D721Med (cell line): Measurements from ENCODE around the gene FOSL2.
A peak's percentile ranks its signal among the peaks of the same experiment; 100 is the strongest.

Source experiments
- DNase-seq: peaks from one replicate; pipeline ENCODE4 v3.0.0; 2011; ENCODE audit warnings: low spot score; ENCODE audit not compliant: insufficient read length
- FAIRE-seq: peaks from 2 replicates; lab custom pipeline; 2011; peaks lifted over from hg19 to GRCh38; lab: Jason Lieb, UNC
- TF ChIP-seq, protein P1 (sequence below): IDR thresholded peaks from 2 replicates; pipeline ENCODE4 v1.5.1; 2012; ENCODE audit warnings: mild to moderate bottlenecking, control low read depth; ENCODE audit not compliant: insufficient read depth; ENCODE audit errors: missing control alignments

Gene FOSL2

DNA sequence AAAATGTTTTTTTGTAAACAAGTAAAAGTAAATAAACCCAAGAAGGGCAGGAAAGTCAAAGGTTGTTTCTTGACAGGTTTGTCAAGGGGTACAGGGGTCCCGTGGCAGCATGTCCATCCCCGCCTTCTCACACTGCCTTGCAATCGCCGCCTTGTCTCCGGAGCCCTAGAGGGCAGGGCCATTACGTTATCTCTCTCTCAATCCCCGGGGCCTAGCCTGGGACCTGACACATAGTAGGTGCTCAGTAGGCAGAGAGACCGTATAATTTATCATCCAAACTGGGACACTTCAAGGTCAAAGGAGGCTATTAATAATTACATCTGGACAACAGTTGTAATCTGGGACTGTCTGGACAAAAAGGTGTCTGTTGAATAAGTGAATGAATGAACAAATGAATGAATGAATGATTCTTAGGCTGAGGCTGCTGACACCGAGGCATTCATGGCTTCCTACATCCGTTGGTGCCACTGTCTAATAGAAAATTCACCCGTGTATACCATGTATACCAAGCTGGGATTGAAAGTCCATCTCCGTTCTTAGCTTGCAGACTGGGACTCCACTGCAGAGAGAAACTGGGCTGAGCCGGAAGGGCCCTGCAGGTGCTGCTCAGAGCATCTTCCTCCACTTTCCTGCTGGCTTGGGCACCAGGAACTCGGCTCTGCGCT lies 58.4 kb downstream of the FOSL2 start:
- FAIRE-seq = no peak

DNA sequence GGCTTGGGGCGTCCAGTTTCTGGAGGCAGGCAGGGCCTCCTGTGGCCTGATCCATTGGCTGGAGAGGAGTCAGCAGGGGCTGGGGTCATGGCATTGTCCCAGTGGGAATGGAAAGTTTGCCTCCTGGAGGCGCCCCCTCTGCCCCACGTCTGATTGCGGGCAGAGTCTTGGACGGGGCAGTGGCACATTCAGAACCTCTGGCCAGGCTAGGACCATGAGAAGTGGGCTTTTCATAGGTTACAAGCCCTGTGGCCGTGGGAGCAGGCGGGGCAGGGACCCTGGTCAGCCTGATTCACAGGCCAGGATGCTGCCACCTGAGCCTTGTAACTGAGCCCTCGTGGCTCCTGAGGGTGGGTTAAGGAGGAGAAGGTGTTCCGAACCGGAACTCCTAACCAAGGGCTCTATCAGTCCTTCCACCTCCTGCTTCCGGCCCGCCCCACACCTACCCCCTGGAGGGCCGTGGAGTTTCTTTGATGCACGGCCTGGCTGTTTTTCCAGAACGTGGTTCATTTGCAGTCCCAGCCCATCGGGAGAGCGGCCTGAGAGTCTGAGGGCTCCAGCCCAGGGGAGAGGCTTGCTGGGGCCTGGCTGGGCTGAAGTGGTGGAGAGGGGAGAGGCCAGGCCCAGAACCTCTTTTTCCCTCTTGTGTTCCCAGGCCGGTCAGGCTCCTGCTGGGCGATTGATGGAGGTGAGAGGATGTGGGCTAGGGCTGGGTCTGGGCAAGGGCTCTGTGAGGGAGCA lies 59.3 kb downstream of the FOSL2 start:
- TF ChIP-seq, protein P1, sequence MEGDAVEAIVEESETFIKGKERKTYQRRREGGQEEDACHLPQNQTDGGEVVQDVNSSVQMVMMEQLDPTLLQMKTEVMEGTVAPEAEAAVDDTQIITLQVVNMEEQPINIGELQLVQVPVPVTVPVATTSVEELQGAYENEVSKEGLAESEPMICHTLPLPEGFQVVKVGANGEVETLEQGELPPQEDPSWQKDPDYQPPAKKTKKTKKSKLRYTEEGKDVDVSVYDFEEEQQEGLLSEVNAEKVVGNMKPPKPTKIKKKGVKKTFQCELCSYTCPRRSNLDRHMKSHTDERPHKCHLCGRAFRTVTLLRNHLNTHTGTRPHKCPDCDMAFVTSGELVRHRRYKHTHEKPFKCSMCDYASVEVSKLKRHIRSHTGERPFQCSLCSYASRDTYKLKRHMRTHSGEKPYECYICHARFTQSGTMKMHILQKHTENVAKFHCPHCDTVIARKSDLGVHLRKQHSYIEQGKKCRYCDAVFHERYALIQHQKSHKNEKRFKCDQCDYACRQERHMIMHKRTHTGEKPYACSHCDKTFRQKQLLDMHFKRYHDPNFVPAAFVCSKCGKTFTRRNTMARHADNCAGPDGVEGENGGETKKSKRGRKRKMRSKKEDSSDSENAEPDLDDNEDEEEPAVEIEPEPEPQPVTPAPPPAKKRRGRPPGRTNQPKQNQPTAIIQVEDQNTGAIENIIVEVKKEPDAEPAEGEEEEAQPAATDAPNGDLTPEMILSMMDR = no peak
- FAIRE-seq = no peak

More for the DNA sequence above, 58.4 kb downstream of the FOSL2 start:
- TF ChIP-seq, protein P1 = no peak
- no peak for DNase-seq

DNA sequence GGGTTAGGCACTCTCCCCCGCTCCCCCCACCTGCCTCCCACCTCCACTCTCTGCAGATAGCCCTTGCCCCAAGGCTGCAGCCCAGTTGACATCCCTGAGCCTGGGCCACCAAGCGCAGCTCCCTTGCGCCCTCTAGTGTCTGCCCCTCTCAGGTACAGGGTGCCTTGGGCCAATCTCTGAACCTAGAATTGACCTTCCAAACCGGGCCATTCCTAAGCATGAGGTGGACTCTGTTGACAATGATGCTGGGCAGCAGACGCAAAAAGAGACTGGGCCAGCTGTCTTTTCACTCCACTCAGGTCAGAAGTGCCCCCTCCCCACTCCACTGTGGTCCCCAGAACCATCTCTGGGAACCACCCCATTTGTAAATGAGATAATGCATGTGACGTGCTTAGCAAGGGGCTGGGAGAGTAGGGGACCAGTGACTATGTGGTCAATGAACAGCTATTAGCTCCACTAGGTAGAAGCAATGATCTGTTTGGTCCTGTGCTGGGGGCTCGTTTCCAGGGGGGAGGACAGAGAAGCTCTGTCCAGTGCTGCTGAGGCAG lies 60.0 kb downstream of the FOSL2 start:
- TF ChIP-seq, protein P1 = peak; percentile 78
- no peak for FAIRE-seq
- DNase-seq = peak; percentile 49

More for the DNA sequence above, 59.3 kb downstream of the FOSL2 start:
- no peak for DNase-seq

DNA sequence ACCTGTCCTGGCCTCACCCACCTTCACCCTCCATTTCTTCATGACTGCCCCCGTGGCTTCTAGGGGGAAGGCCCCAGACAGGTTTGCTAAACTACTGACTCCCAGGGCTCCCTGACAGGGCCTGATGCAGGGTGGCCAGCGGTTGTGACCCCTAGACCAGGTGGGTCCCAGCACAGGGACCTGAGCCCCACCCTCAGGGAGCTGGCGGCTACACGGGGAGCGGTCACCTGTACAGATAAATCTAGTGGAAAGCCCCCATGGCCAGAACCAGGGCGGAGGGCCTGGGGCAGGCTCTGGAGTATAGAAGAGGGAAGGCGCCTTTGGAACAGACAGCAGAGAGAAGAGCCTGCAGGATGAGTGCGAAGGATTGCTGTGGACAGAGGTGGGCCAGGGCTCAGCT lies 60.7 kb downstream of the FOSL2 start:
- no peak for FAIRE-seq

DNA sequence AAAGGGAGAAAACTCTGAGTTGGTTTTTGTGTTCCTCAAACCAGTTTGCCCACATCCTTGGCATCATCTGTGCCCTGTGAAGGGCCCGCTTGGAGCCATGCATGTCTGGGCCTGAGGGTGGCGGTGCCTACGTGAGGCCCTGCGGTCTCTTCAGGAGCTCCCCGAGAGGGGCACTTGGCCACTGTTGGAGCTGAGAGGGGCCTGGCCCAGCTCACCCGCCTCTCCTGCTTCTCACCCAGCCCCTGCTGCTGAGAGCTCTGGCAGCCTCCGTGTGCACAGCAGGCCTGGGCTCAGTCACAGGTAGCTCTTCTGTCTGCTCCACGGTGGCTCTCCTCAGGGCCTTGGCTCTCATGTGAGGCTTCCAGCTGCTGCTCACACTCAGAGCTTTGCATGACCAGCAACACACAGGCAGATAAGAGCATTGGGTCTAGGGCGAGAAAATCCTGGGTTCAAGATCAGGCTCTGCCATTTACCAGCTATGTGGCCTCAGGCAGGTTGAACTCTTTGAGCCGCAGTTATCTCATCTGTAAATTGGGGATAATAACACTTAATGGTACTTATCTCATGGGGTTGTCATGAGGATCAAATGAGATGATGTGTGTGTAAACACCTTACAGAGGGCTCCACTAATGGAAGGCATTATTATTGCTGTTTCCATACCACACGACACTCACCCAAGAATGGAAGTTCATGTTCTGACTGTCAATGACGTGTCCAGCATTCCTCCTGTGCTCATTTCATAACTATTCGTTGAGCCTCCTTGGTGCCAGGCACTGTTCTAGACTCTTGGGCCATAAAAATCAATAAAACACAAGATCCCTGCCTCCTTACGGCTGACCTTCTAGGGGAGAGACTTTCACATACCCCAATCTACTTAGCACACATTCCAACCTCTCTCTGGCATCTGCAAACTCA lies 61.6 kb downstream of the FOSL2 start:
- FAIRE-seq = no peak
- DNase-seq = no peak
- TF ChIP-seq, protein P1 = no peak

More for the DNA sequence above, 60.7 kb downstream of the FOSL2 start:
- TF ChIP-seq, protein P1 = no peak
- DNase-seq = no peak

DNA sequence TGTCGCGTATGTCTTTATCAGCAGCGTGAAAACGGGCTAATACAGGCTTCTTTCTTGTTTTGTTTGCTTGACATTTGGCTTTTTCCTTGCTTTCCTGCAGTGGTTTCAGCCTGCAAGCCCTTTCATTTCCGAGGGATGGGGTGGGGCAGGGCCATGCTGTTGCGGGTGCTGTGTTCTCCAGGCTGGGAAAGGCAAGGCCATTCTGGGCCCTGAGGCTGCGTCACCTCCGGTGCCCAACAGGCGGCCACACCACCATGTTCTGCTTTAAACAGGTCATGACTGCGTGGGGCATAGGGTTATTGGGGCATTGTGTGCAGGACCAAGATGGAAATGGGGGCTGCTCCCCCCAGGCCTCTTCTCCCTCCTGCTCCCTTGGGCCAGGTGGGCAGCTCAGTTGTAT lies 64.6 kb downstream of the FOSL2 start:
- FAIRE-seq (no peak), DNase-seq (no peak)
- TF ChIP-seq, protein P1 = no peak
